ENCODE measurements around the gene AGTR1.

The AGTR1 gene

GRCh38 chr3:148736086-148736485 lies 38.4 kb downstream of the AGTR1 start:
- no peak overlapping the region for H3K4me2 ChIP-seq (ENCODE audit: low read length)
- no peaks in the 10 kb centered on the region for H3K79me2 ChIP-seq (ENCODE audit: insufficient read depth, low read length)
- H3K27me3 ChIP-seq (ENCODE audit: insufficient read depth, low read length): no peaks in the 10 kb centered on the region

GRCh38 chr3:148737104-148737530 lies 39.4 kb downstream of the AGTR1 start:
- Histone ChIP-seq H3K36me3 (ENCODE audit: insufficient read depth, low read length) (no peaks in the 10 kb centered on the region), H3K9me2 (ENCODE audit: low read depth, low read length) (no peaks in the 10 kb centered on the region), H3K27ac (ENCODE audit: low read depth, low read length, poor library complexity, severe bottlenecking) (no peak overlapping the region), H3K4me2 (ENCODE audit: low read length) (no peak overlapping the region), H3K4me3 (ENCODE audit: low read depth, low read length, poor library complexity, severe bottlenecking) (no peak overlapping the region), H3F3A (ENCODE audit: insufficient read depth, low read length) (no peaks in the 10 kb centered on the region), H3K79me2 (ENCODE audit: insufficient read depth, low read length) (no peaks in the 10 kb centered on the region), H3K9me3 (ENCODE audit: low read length) (no peaks in the 10 kb centered on the region), H4K20me1 (ENCODE audit: insufficient read depth, low read length) (no peaks in the 10 kb centered on the region), H2AFZ (ENCODE audit: low read length) (no peak overlapping the region), H3K27me3 (ENCODE audit: insufficient read depth, low read length) (no peaks in the 10 kb centered on the region), H3K9ac (ENCODE audit: low read length) (no peak overlapping the region), H3K4me1 (ENCODE audit: insufficient read depth, low read length, severe bottlenecking) (no peaks in the 10 kb centered on the region)
- no peak for TF ChIP-seq CTCF (IDR thresholded peaks at IDR 0.05; ENCODE audit: low read length)
- no peak for TF ChIP-seq EZH2 (IDR thresholded peaks at IDR 0.05; ENCODE audit: borderline replicate concordance, low read length)

More at GRCh38 chr3:148736086-148736485, 38.4 kb downstream of the AGTR1 start:
- H3K4me1 ChIP-seq (ENCODE audit: insufficient read depth, low read length, severe bottlenecking): no peaks in the 10 kb centered on the region
- H3K9me2 ChIP-seq (ENCODE audit: low read depth, low read length): no peaks in the 10 kb centered on the region
- no peaks in the 10 kb centered on the region for H4K20me1 ChIP-seq (ENCODE audit: insufficient read depth, low read length)
- TF ChIP-seq CTCF (IDR thresholded peaks at IDR 0.05; ENCODE audit: low read length) (no peak), EZH2 (IDR thresholded peaks at IDR 0.05; ENCODE audit: borderline replicate concordance, low read length) (no peak)
- no peaks in the 10 kb centered on the region for H3K36me3 ChIP-seq (ENCODE audit: insufficient read depth, low read length)
- H3K9me3 ChIP-seq (ENCODE audit: low read length): no peaks in the 10 kb centered on the region
- no peak overlapping the region for H3K9ac ChIP-seq (ENCODE audit: low read length)
- H3K4me3 ChIP-seq (ENCODE audit: low read depth, low read length, poor library complexity, severe bottlenecking): no peak overlapping the region
- no peaks in the 10 kb centered on the region for H3F3A ChIP-seq (ENCODE audit: insufficient read depth, low read length)
- H3K27ac ChIP-seq (ENCODE audit: low read depth, low read length, poor library complexity, severe bottlenecking): no peak overlapping the region
- no peak overlapping the region for H2AFZ ChIP-seq (ENCODE audit: low read length)

GRCh38 chr3:148739720-148740119 lies 42.0 kb downstream of the AGTR1 start:
- no peak overlapping the region for H2AFZ ChIP-seq (ENCODE audit: low read length)
- H3K4me3 ChIP-seq (ENCODE audit: low read depth, low read length, poor library complexity, severe bottlenecking): no peak overlapping the region
- H3K79me2 ChIP-seq (ENCODE audit: insufficient read depth, low read length): no peaks in the 10 kb centered on the region
- H3K36me3 ChIP-seq (ENCODE audit: insufficient read depth, low read length): no peaks in the 10 kb centered on the region
- H3K4me1 ChIP-seq (ENCODE audit: insufficient read depth, low read length, severe bottlenecking): no peaks in the 10 kb centered on the region
- no peak overlapping the region for H3K9ac ChIP-seq (ENCODE audit: low read length)
- H3K9me3 ChIP-seq (ENCODE audit: low read length): no peaks in the 10 kb centered on the region
- H3K9me2 ChIP-seq (ENCODE audit: low read depth, low read length): no peaks in the 10 kb centered on the region
- H3K27ac ChIP-seq (ENCODE audit: low read depth, low read length, poor library complexity, severe bottlenecking): no peak overlapping the region
- no peaks in the 10 kb centered on the region for H4K20me1 ChIP-seq (ENCODE audit: insufficient read depth, low read length)
- TF ChIP-seq EZH2 (IDR thresholded peaks at IDR 0.05; ENCODE audit: borderline replicate concordance, low read length) (no peak), CTCF (IDR thresholded peaks at IDR 0.05; ENCODE audit: low read length) (no peak)
- H3K27me3 ChIP-seq (ENCODE audit: insufficient read depth, low read length): no peaks in the 10 kb centered on the region
- no peak overlapping the region for H3K4me2 ChIP-seq (ENCODE audit: low read length)
- H3F3A ChIP-seq (ENCODE audit: insufficient read depth, low read length): no peaks in the 10 kb centered on the region

Data from OCI-LY1 (cell line).